ENCODE results near the gene GPC1.

Gene GPC1

DNA sequence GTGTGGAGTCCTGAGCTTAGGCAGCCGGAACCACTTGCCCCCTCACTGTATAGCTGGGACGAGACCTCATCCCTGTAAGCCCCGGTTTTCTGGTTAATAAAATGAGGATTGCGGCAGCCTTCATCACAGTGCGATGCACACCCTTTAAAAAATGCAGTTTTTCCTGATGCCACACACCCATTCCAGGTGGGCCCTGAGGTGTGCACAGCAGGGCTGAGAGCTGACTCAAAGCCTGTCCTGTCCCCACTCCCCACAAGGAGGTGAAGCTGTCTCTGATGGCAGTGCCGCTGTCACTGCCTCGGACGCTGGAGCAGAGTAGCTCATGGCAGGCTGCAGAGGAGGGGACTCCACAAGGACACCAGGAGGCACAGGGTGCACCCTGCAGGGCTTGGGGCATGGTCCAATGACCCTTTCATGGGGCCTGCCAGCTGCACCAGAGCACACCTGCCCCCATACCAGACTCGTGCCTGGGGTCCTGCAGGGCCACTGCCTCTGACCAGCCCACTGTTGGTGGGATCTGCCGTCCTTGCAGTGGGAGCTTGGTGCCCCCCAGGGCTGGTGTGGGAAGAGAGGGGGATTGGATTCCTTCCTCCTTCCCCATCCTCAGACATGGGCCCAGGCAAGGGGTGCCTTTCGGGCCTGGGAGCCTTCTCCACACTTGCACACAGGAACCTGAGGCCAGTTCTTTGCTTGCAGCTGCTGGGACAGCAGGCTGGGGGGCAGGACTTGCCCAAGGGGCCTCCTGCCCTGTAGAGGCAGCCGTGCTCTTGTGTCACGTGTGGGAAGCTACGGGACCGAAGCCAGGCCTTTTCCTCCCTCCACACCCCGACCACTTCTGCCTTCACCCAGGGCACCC is 22.8 kb downstream of the GPC1 start:
- DNase-seq: no peak

DNA sequence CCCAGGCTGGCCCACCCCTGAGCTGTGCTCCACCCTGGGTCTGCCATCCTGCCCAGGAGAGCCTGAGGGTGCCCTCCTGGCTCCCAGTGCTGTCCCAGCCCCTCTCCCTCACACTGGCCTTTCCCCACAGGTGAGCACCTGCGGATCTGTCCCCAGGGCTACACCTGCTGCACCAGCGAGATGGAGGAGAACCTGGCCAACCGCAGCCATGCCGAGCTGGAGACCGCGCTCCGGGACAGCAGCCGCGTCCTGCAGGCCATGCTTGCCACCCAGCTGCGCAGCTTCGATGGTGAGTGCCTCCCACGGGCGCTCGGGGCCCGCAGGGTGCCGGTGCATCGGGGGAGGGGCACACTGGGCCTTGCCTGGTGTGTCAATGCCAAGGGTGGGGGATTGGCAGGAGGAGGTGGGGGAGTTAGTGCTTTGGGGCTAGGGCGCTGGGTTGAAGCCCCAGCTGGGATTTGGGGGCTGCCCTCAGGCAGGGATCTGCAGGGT is 23.5 kb downstream of the GPC1 start:
- DNase-seq: no peak

DNA sequence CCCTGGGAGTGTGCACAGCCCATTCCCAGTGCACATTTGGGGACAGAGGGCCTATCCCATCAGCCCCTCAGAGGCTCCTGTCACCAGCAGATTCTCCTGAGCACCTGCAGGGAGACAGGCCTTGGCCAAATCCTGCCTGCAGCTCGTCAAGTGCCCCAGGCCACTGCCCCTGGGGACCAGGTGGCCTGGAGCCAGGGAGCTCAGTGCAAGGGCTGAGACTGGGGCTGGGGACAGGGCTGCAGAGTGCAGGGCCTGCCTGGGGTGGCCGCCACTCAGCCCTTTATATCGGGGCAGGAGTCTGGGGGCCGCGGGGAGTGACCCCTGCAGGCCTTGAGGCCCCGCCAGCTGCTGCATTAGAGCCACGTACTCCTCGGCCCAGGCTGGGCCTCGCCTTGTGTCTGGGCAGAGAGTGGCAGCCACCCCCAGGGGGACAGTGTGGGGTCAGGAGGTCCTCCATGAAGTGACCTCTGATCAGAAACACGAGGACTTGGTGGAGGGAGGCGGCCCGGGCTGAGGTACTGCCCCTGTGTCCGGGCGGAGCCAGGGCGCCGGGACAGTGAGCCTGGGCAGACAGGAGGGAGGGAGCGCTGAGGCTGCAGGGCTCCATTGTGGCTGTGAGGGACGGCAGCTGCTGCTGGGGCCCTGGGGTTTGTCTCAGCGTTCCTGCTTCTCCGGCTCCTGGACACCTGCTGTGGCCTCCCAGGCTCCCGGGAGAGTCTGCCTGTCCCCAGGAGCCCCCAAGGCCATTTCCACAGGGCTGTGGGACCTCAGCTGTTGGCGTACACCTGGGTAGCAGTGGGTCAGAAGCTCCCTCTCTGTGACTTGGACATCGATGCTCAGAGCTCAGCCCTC is 24.2 kb downstream of the GPC1 start:
- DNase-seq: no peak

DNA sequence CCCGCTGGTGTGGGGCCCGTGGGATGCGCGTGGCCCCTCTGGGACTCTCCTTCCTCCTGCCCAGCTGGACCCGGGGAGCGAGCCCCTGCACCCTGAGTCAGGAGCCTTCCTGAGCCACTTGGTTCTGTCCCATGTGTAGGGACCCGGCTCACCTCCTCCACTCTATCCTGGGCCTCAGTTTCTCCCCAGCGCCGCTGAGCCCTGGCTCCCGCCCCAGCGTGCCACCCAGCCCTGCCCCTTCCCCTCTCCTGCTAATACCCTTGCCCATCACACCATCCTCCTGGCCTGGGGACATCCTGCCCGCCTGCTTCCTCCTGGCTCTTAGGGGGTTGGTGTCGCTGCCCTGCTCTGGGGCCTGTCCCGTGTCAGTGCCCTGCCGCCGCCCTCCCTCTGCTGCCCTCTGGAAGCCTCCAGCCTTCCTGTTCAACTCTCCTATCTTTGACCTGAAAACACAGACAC is 24.8 kb downstream of the GPC1 start:
- DNase-seq: no peak

DNA sequence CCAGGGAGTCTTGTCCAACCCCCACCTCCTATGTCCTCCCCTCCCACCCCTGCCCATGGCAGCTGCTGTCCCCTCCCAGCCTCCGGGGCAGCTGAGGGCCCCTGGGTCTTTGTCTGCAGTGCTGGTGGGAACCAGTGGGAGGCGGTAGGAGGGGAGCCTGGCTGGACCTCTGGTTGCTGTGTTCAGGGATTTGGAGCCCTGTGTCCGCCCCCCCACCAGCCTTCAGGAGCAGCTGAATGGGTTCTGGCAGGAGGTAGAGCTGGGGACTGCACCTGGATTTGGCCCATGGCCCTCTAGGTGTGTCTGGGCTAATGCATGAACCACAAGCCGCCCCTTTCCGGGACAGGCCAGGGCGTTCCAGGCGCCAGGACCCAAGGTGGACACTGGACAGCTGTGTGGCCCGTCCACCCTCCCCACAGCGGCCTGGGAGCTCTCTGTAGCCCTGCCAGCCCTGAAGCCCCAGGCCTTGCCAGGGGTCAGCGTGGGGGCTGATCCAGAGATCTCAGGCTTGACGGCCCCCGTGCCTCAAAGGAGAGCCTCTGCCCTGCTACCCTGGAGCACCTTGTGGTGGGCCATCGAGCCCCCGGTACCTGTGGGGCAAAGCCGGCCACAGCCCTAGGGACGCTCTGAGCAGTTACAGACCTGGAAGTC is 25.4 kb downstream of the GPC1 start:
- no peak for DNase-seq

DNA sequence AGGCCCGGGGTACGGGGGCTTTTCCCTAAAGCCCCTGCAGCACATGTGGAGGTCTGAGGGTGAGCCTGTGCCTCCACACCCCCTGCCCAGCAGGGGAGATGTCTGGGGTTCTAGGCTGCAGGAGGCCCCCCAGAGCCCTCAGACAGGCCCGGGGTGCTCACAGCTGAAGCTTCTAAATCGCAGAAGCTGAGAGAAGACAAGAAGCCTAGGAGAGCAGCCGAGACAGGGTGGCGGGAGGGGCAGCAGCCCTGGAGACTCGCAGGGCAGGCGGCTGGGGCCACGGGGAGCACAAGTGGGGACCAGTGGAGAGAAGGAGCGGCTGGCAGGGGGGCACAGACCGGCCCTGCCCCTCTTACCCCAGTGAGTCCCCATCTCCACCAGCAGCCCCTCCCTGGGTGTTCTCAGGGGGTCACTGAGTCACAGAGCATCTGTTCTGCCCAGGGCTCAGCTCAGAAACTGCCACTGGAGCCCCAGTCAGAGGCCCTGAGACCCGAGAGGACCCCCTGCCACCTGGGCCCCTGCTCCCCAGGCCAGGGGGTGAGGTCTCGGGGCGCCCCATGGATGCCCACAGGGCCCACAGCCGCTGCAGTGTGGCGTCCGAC is 26.1 kb downstream of the GPC1 start:
- DNase-seq: no peak

DNA sequence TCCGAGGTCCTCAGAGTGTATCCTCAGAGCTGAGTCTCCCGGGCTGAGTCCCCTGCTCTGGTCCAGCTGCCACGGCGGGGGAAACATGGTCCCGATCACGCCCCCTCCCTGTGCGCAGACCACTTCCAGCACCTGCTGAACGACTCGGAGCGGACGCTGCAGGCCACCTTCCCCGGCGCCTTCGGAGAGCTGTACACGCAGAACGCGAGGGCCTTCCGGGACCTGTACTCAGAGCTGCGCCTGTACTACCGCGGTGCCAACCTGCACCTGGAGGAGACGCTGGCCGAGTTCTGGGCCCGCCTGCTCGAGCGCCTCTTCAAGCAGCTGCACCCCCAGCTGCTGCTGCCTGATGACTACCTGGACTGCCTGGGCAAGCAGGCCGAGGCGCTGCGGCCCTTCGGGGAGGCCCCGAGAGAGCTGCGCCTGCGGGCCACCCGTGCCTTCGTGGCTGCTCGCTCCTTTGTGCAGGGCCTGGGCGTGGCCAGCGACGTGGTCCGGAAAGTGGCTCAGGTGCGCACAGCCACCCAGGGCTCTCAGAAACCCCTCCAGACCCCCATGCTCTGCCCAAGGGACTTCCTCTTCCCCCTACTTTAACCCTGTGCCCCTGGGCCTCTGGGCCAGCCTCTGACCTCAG is 26.7 kb downstream of the GPC1 start:
- DNase-seq: no peak

DNA sequence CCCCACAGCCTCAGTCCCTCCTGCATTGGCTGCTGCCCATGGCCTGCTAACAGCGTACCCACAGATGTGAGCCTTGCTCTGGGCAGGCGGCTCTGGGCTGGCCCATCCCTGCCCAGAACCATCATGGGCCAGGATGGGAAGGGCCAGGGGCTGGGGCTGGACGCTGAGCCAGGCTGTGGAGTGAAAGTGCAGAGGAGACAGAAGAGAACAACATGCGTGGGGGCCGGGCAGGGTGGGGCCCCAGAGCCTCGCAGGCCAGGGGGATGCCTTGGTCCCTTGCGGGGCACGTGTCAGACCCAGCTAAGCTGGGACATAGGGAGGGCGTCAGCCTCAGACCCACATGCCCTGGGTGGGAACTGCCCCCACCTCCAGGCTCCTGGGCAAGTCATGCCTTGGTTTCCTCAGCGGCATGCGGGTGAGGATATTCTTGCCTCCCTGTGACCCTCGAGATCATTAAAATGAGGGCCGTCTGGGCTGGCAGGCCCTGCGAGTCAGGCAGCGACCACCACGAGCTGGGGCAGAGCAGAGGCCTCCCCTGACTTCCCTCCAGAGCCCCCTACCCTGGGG is 27.3 kb downstream of the GPC1 start:
- DNase-seq: no peak

DNA sequence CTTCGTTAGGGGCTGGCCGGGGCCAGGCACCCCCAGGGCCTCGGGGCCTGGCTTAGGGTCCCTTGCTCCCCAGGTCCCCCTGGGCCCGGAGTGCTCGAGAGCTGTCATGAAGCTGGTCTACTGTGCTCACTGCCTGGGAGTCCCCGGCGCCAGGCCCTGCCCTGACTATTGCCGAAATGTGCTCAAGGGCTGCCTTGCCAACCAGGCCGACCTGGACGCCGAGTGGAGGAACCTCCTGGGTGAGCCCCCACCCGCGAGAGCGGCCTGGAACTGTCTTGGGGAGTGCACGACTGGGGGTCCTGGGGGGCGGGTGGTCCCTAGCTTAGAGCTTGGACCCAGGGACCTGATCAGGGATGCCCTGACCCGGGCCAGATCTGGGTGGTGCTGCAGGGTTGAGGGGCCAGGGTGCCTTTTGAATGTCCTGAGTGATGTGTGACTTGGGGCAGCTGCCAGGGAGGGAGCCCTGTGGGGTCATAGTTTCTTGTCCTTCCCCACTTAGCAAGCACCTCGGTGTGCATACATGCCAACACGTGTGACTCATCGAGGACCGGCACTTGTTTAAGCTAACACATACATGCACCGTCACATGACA is 27.9 kb downstream of the GPC1 start:
- DNase-seq: no peak

DNA sequence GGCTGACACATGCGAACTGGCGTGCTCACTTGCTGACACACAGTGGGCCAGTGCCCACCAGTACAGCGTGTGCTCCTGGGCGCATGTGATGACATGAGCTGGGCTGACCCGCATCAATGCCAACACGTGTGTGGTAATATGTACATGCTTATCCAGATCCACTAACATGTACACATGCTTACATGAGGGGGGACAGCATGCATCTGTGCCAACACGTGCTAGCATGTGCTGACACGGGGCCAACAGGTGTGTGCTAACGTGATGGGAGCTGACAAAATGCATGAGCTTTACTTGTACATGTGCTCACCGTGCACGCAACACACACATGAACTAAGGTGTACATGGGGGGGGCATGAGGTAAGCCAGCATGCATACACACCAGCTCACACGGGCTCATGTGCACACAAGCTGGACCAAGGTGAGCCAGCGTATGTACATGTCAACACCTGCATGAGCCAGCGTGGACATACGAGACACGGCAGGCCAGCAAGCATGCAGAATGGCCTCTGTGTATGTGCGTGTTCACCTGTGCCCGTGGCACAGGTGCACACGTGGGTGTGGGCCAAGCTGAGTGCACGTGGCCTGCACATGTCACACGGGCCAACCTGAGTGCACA is 28.5 kb downstream of the GPC1 start:
- DNase-seq: no peak

DNA sequence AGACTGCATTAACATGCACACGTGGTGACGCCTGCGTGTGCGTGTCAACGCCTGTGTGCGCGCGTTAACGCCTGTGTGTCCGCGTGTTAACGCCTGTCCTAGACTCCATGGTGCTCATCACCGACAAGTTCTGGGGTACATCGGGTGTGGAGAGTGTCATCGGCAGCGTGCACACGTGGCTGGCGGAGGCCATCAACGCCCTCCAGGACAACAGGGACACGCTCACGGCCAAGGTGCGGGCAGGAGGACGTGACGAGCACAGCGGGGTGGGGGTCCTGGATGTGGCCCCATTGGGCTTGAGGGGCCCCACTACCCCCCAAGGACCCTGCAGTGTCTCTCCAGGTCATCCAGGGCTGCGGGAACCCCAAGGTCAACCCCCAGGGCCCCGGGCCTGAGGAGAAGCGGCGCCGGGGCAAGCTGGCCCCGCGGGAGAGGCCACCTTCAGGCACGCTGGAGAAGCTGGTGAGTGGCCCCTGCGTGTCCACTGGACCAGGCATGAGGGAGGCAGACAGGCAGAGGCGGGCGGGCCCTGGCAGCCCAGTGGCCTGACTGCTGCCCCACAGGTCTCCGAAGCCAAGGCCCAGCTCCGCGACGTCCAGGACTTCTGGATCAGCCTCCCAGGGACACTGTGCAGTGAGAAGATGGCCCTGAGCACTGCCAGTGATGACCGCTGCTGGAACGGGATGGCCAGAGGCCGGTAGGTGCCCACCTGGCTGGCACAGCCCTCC is 29.2 kb downstream of the GPC1 start:
- no peak for DNase-seq

DNA sequence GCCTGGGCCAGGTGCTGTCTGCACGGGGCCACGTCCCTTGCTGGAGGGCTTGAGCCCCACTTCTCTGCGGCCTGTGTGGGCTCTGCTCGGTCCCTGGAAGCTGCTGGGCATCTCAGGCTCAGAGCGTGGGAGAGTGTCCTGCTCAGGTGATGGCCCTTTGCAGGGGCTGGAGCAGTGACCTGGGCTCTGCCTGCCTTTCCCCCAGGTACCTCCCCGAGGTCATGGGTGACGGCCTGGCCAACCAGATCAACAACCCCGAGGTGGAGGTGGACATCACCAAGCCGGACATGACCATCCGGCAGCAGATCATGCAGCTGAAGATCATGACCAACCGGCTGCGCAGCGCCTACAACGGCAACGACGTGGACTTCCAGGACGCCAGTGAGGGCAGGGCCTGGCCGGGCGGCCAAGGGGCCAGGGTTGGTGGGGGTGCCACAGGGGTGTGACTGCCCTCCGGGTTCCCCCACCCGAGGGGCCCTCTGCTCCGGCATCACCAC is 29.9 kb downstream of the GPC1 start:
- no peak for DNase-seq

DNA sequence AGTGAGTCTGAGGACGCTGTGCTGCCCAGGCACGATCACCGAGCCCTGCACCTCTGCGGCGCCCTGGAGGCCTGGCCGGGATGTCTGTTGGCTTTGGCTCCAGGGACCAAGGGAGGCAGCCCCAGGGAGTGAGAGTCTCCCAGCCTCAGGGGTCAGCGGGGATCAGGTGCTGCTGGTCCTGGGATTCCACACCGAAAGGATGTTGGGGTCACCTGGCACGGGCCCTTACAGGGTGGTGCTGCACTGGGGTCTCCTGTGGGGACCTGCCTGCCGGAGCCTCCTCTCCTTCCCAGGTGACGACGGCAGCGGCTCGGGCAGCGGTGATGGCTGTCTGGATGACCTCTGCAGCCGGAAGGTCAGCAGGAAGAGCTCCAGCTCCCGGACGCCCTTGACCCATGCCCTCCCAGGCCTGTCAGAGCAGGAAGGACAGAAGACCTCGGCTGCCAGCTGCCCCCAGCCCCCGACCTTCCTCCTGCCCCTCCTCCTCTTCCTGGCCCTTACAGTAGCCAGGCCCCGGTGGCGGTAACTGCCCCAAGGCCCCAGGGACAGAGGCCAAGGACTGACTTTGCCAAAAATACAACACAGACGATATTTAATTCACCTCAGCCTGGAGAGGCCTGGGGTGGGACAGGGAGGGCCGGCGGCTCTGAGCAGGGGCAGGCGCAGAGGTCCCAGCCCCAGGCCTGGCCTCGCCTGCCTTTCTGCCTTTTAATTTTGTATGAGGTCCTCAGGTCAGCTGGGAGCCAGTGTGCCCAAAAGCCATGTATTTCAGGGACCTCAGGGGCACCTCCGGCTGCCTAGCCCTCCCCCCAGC is 30.5 kb downstream of the GPC1 start:
- DNase-seq: no peak

DNA sequence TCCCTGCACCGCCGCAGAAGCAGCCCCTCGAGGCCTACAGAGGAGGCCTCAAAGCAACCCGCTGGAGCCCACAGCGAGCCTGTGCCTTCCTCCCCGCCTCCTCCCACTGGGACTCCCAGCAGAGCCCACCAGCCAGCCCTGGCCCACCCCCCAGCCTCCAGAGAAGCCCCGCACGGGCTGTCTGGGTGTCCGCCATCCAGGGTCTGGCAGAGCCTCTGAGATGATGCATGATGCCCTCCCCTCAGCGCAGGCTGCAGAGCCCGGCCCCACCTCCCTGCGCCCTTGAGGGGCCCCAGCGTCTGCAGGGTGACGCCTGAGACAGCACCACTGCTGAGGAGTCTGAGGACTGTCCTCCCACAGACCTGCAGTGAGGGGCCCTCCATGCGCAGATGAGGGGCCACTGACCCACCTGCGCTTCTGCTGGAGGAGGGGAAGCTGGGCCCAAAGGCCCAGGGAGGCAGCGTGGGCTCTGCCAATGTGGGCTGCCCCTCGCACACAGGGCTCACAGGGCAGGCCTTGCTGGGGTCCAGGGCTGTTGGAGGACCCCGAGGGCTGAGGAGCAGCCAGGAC is 31.2 kb downstream of the GPC1 start:
- DNase-seq: no peak

DNA sequence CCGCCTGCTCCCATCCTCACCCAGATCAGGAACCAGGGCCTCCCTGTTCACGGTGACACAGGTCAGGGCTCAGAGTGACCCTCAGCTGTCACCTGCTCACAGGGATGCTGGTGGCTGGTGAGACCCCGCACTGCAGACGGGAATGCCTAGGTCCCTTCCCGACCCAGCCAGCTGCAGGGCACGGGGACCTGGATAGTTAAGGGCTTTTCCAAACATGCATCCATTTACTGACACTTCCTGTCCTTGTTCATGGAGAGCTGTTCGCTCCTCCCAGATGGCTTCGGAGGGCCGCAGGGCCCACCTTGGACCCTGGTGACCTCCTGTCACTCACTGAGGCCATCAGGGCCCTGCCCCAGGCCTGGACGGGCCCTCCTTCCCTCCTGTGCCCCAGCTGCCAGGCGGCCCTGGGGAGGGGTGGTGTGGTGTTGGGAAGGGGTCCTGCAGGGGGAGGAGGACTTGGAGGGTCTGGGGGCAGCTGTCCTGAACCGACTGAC is 31.7 kb downstream of the GPC1 start:
- DNase-seq: no peak

DNA sequence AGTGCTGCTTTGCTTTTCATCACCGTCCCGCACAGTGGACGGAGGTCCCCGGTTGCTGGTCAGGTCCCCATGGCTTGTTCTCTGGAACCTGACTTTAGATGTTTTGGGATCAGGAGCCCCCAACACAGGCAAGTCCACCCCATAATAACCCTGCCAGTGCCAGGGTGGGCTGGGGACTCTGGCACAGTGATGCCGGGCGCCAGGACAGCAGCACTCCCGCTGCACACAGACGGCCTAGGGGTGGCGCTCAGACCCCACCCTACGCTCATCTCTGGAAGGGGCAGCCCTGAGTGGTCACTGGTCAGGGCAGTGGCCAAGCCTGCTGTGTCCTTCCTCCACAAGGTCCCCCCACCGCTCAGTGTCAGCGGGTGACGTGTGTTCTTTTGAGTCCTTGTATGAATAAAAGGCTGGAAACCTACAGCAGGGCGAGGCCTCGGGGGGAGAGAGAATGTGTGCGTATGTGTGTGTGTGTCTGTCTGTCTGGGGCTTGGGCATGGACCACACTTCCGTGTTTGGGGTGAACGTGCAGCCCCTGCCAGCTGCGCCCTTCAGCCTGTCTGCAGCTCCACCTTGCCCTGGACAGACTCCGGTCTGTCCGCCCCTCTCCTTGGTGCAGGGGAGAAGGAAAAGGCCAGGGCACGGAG is 32.3 kb downstream of the GPC1 start:
- no peak for DNase-seq

DNA sequence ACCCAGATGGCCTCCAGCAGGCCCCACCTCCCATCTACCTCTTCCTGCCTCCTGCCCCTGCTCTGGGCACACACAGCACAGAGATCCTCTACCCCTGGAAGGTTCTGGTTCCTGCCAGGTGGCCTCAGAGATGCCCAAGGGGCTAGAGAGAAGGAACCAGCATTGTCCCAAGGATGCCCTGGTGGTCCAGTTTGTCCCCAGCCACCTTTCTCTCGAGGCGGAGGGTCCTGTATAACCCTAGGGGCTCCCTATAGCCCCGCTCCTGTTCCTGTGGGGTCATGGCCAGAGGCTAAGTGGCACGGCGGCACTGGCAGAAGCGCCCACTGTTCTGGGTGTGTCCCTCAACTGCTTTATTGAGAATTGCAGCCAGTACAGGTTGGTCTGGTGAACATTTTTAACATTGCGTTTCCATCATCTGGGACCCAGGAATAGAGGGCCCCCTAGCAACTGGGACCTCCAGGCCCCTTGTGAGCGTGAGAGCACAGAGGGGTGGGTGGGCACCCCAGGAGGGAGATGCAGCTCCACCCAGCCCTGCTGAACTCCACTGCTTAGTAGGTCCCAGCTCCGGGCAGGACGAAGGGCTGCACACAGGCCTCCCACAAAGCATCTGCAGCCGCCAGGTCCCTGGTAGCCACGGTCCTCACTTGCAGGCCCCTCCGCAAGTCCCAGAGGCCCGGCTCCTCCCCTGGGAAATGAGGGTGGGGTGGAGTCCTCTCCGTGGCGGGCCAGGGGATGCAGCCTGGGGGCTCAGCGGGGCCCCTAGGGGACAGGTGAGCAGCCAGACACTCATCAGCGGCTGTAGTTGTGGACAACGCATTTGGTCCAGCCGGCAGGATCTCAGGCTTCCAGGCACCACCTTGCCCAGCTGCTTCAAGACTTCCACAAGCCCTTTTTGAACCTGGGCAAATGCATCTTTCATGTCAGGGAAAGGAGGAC is 33.1 kb downstream of the GPC1 start:
- no peak for DNase-seq

Data from stimulated activated CD4-positive, alpha-beta T cell treated with anti-CD3 and anti-CD28 coated beads, Interleukin-12 subunit alpha, Interleukin-12 subunit beta, amount 100 ng/mL, for 4 hours (primary cell).